Liver (tissue), 9 donors: Measurements from ENCODE around the gene ADORA2A. TPM values are rescaled to one million over a fixed set of nuclear protein-coding genes. Genes with fewer than 3 reads are reported as not detected.

Experiments used
- DNase-seq: peaks from one replicate; pipeline ENCODE4 v3.0.0-alpha.2; 2017; ENCODE audit warnings: low spot score
- H3K27ac ChIP-seq, 2 donors: one replicate each; pipeline ENCODE4 v1.7.0; 2013; ENCODE audit warnings: inconsistent platforms in 2 of 2, low read length in 2 of 2, control low read depth in 1 of 2, low read depth in 1 of 2, mild to moderate bottlenecking in 1 of 2
- H3K27me3 ChIP-seq, 4 donors: one replicate each; pipeline versions ENCODE4 v1.6.1 to v1.7.0; 2013; ENCODE audit warnings: low read length in 3 of 4, inconsistent platforms in 1 of 4, mild to moderate bottlenecking in 1 of 4, moderate library complexity in 1 of 4; ENCODE audit not compliant: control insufficient read depth in 4 of 4, insufficient read depth in 4 of 4
- H3K36me3 ChIP-seq, 4 donors: one replicate each; pipeline versions ENCODE4 v1.6.1 to v1.7.0; 2013; ENCODE audit warnings: low read length in 3 of 4, mild to moderate bottlenecking in 3 of 4, low read depth in 1 of 4, moderate library complexity in 1 of 4; ENCODE audit not compliant: control insufficient read depth in 4 of 4, insufficient read depth in 3 of 4
- H3K4me1 ChIP-seq, 4 donors: one replicate each; pipeline versions ENCODE4 v1.6.1 to v1.7.0; 2013; ENCODE audit warnings: low read length in 3 of 4, mild to moderate bottlenecking in 3 of 4, moderate library complexity in 1 of 4; ENCODE audit not compliant: control insufficient read depth in 4 of 4, insufficient read depth in 4 of 4
- H3K4me3 ChIP-seq, 3 donors: one replicate each; pipeline versions ENCODE4 v1.6.1 to v1.7.0; 2013; ENCODE audit warnings: low read length in 3 of 3, control low read depth in 1 of 3, low read depth in 1 of 3, mild to moderate bottlenecking in 1 of 3
- H3K9ac ChIP-seq, 2 donors: one replicate each; pipeline ENCODE4 v1.7.0; 2013; ENCODE audit warnings: low read length in 2 of 2, mild to moderate bottlenecking in 2 of 2, moderate library complexity in 2 of 2, control low read depth in 1 of 2, low read depth in 1 of 2
- H3K9me3 ChIP-seq, 4 donors: one replicate each; pipeline versions ENCODE4 v1.6.1 to v1.7.0; 2013; ENCODE audit warnings: low read length in 3 of 4; ENCODE audit not compliant: control insufficient read depth in 4 of 4
- ATF3 ChIP-seq: IDR thresholded peaks from 2 replicates; pipeline ENCODE4 v1.6.1; 2016; ENCODE audit warnings: antibody characterized with exemption
- EGR1 ChIP-seq, 2 donors: IDR thresholded peaks; 2 replicates each; pipeline ENCODE4 v1.6.1; 2016 to 2018; ENCODE audit warnings: antibody characterized with exemption in 2 of 2, low read depth in 2 of 2
- FOXA1 ChIP-seq: IDR thresholded peaks from 2 replicates; pipeline ENCODE4 v1.6.1; 2016; ENCODE audit warnings: antibody characterized with exemption
- FOXA2 ChIP-seq: IDR thresholded peaks from 2 replicates; pipeline ENCODE4 v1.6.1; 2016; ENCODE audit warnings: antibody characterized with exemption
- GABPA ChIP-seq, 2 donors: IDR thresholded peaks in 1 of 2; conservative IDR thresholded peaks in 1 of 2; 2 replicates each; pipeline ENCODE4 v1.6.1; 2016; ENCODE audit warnings: antibody characterized with exemption in 2 of 2, mild to moderate bottlenecking in 1 of 2, moderate library complexity in 1 of 2
- HNF4A ChIP-seq, 2 donors: conservative IDR thresholded peaks; 2 replicates each; pipeline ENCODE4 v1.6.1; 2016; ENCODE audit warnings: antibody characterized with exemption in 2 of 2, mild to moderate bottlenecking in 2 of 2
- HNF4G ChIP-seq: IDR thresholded peaks from 2 replicates; pipeline ENCODE4 v1.6.1; 2016; ENCODE audit warnings: antibody characterized with exemption
- JUND ChIP-seq, 2 donors: IDR thresholded peaks; 2 replicates each; pipeline ENCODE4 v1.6.1; 2016; ENCODE audit warnings: antibody characterized with exemption in 2 of 2
- NR2F2 ChIP-seq: IDR thresholded peaks from 2 replicates; pipeline ENCODE4 v1.6.1; 2016; ENCODE audit warnings: antibody characterized with exemption
- RAD21 ChIP-seq, 2 donors: IDR thresholded peaks; 2 replicates each; pipeline ENCODE4 v1.6.1; 2016; ENCODE audit warnings: antibody characterized with exemption in 2 of 2, mild to moderate bottlenecking in 2 of 2
- RXRA ChIP-seq, 2 donors: IDR thresholded peaks; 2 replicates each; pipeline ENCODE4 v1.6.1; 2017 to 2018; ENCODE audit warnings: antibody characterized with exemption in 2 of 2, mild to moderate bottlenecking in 1 of 2
- SP1 ChIP-seq: IDR thresholded peaks from 2 replicates; pipeline ENCODE4 v1.6.1; 2018; ENCODE audit warnings: antibody characterized with exemption, mild to moderate bottlenecking
- TAF1 ChIP-seq: conservative IDR thresholded peaks from 2 replicates; pipeline ENCODE4 v1.6.1; 2016; ENCODE audit warnings: antibody characterized with exemption, mild to moderate bottlenecking
- YY1 ChIP-seq: IDR thresholded peaks from 2 replicates; pipeline ENCODE4 v1.6.1; 2016; ENCODE audit warnings: antibody characterized with exemption, mild to moderate bottlenecking
- ZBTB33 ChIP-seq: IDR thresholded peaks from 2 replicates; pipeline ENCODE4 v1.6.1; 2016; ENCODE audit warnings: antibody characterized with exemption
- WGBS: extraction: QIAGEN DNeasy Blood & Tissue Kit; methylation state at CpG from one replicate; pipeline ENCODE4 v1.1.7; 2013; 5-methylcytosine and 5-hydroxymethylcytosine counted together
- polyA plus RNA-seq, 2 donors: library from polyadenylated mRNA; stranded (reverse) in 1 of 2; unstranded in 1 of 2; fragments of 200-250 nt in 1 of 2; fragments of >200 nt in 1 of 2; fragmentation: Nextera tagmentation in 1 of 2; extraction: Ambion mirVana in 1 of 2; gene quantifications; one replicate each; pipeline versions ENCODE4 v1.2.1 to v1.2.3, GENCODE V29; 2013 to 2015
- total RNA-seq, 2 donors: library from RNA; depleted of rRNA; stranded (reverse); fragments of >200 nt; gene quantifications; one replicate each; pipeline ENCODE4 v1.2.3, GENCODE V29; 2014
- TF ChIP-seq, protein P1 (sequence below): IDR thresholded peaks from 2 replicates; pipeline ENCODE4 v1.6.1; 2016; ENCODE audit warnings: antibody characterized with exemption
- TF ChIP-seq, protein P2 (sequence below): IDR thresholded peaks from 2 replicates; pipeline ENCODE4 v1.6.1; 2016; ENCODE audit warnings: antibody characterized with exemption, mild to moderate bottlenecking
- TF ChIP-seq, protein P3 (sequence below): fragments of 150-350 bp; IDR thresholded peaks from 2 replicates; pipeline ENCODE4 v1.5.1; 2017; ENCODE audit warnings: improper control_type of control experiment, low read depth, low read length; ENCODE audit not compliant: missing input control
- donor health status: healthy.
- donor health status: healthy.
- donor health status: healthy.
- donor health status: healthy.
- donor health status: healthy.

The ADORA2A gene
- total and polyA plus RNA-seq, 4 donors: 3.4 to 5.4 (median 3.9) TPM

GRCh38 chr22:24419475-24419850 lies 7.9 kb upstream of the ADORA2A start:
- no peaks in the 10 kb centered on the region for H3K27me3 ChIP-seq
- H3K4me3 ChIP-seq: no peak overlapping the region
- H3K36me3 ChIP-seq: peaks cover 0 to 25% (median 16%) of the 10 kb centered on the region in 4 donors
- no peak for TF ChIP-seq ATF3
- TF ChIP-seq HNF4A (conservative IDR thresholded peaks at IDR 0.05): no peak
- no peak for TF ChIP-seq GABPA (IDR thresholded peaks at IDR 0.05 in 1 of 2, conservative IDR thresholded peaks at IDR 0.05 in 1 of 2)
- no peak for TF ChIP-seq RAD21 (IDR thresholded peaks at IDR 0.05)
- no peak overlapping the region for H3K27ac ChIP-seq
- H3K4me1 ChIP-seq: peaks cover 4 to 10% (median 8%) of the 10 kb centered on the region in 4 donors
- no peaks in the 10 kb centered on the region for H3K9me3 ChIP-seq
- DNase-seq: no peak
- no peak overlapping the region for H3K9ac ChIP-seq
- 71% methylated on average over 7 of the region's 7 CpGs for WGBS

GRCh38 chr22:24420072-24420976 lies 7.1 kb upstream of the ADORA2A start:
- WGBS: 45% methylated on average over 18 of the region's 18 CpGs
- Histone ChIP-seq H3K36me3 (peaks cover 0 to 17% (median 9%) of the 10 kb centered on the region in 4 donors), H3K9ac (peak overlapping the region in 1 of 2 donors; percentile 21), H3K4me3 (no peak overlapping the region), H3K4me1 (peaks cover 4 to 14% (median 11%) of the 10 kb centered on the region in 4 donors), H3K9me3 (no peaks in the 10 kb centered on the region), H3K27ac (no peak overlapping the region), H3K27me3 (no peaks in the 10 kb centered on the region)
- TF ChIP-seq ATF3: no peak
- TF ChIP-seq RAD21 (IDR thresholded peaks at IDR 0.05): peak in 1 of 2 donors; percentile 24
- peak; percentile 83 for TF ChIP-seq NR2F2
- TF ChIP-seq TAF1: no peak
- no peak for TF ChIP-seq EGR1 (IDR thresholded peaks at IDR 0.05; ENCODE audit: low read depth in 2 of 2)
- no peak for DNase-seq

DNA sequence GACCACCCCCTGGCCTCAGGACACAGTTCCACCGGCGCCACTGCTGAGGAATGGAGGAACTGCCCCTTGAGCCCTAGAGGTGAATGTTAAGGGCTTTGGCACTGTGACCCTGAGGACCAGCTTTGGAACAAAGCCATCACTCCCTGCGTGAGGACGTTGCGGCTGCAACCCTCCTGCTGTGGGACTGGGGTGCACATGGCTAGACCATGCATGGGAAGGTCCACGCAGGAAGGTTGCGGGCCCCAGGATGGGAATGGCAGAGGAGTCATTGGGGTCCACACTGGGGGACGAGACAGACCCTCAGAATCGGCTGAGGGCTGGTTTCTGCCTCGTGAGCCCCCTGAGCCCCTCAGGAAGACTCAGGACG lies 6.4 kb upstream of the ADORA2A start:
- Histone ChIP-seq H3K4me3 (no peak overlapping the region), H3K27me3 (no peaks in the 10 kb centered on the region), H3K27ac (no peak overlapping the region), H3K4me1 (peaks cover 4 to 18% (median 11%) of the 10 kb centered on the region in 4 donors), H3K9ac (no peak overlapping the region), H3K9me3 (no peaks in the 10 kb centered on the region), H3K36me3 (peaks cover 0 to 12% (median 6%) of the 10 kb centered on the region in 4 donors)
- DNase-seq: no peak
- WGBS: 57% methylated on average over 11 of the region's 11 CpGs
- TF ChIP-seq YY1: no peak
- TF ChIP-seq SP1: no peak
- no peak for TF ChIP-seq NR2F2
- no peak for TF ChIP-seq RAD21 (IDR thresholded peaks at IDR 0.05)
- TF ChIP-seq, protein P1, sequence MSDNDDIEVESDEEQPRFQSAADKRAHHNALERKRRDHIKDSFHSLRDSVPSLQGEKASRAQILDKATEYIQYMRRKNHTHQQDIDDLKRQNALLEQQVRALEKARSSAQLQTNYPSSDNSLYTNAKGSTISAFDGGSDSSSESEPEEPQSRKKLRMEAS: no peak
- TF ChIP-seq RXRA (IDR thresholded peaks at IDR 0.05): no peak
- TF ChIP-seq FOXA1: no peak
- TF ChIP-seq ATF3: no peak
- TF ChIP-seq, protein P2, sequence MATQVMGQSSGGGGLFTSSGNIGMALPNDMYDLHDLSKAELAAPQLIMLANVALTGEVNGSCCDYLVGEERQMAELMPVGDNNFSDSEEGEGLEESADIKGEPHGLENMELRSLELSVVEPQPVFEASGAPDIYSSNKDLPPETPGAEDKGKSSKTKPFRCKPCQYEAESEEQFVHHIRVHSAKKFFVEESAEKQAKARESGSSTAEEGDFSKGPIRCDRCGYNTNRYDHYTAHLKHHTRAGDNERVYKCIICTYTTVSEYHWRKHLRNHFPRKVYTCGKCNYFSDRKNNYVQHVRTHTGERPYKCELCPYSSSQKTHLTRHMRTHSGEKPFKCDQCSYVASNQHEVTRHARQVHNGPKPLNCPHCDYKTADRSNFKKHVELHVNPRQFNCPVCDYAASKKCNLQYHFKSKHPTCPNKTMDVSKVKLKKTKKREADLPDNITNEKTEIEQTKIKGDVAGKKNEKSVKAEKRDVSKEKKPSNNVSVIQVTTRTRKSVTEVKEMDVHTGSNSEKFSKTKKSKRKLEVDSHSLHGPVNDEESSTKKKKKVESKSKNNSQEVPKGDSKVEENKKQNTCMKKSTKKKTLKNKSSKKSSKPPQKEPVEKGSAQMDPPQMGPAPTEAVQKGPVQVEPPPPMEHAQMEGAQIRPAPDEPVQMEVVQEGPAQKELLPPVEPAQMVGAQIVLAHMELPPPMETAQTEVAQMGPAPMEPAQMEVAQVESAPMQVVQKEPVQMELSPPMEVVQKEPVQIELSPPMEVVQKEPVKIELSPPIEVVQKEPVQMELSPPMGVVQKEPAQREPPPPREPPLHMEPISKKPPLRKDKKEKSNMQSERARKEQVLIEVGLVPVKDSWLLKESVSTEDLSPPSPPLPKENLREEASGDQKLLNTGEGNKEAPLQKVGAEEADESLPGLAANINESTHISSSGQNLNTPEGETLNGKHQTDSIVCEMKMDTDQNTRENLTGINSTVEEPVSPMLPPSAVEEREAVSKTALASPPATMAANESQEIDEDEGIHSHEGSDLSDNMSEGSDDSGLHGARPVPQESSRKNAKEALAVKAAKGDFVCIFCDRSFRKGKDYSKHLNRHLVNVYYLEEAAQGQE: no peak
- TF ChIP-seq HNF4A (conservative IDR thresholded peaks at IDR 0.05): no peak
- TF ChIP-seq JUND (IDR thresholded peaks at IDR 0.05): no peak
- TF ChIP-seq EGR1 (IDR thresholded peaks at IDR 0.05; ENCODE audit: low read depth in 2 of 2): no peak
- TF ChIP-seq GABPA (IDR thresholded peaks at IDR 0.05 in 1 of 2, conservative IDR thresholded peaks at IDR 0.05 in 1 of 2): no peak
- TF ChIP-seq, protein P3, sequence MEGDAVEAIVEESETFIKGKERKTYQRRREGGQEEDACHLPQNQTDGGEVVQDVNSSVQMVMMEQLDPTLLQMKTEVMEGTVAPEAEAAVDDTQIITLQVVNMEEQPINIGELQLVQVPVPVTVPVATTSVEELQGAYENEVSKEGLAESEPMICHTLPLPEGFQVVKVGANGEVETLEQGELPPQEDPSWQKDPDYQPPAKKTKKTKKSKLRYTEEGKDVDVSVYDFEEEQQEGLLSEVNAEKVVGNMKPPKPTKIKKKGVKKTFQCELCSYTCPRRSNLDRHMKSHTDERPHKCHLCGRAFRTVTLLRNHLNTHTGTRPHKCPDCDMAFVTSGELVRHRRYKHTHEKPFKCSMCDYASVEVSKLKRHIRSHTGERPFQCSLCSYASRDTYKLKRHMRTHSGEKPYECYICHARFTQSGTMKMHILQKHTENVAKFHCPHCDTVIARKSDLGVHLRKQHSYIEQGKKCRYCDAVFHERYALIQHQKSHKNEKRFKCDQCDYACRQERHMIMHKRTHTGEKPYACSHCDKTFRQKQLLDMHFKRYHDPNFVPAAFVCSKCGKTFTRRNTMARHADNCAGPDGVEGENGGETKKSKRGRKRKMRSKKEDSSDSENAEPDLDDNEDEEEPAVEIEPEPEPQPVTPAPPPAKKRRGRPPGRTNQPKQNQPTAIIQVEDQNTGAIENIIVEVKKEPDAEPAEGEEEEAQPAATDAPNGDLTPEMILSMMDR: no peak
- TF ChIP-seq FOXA2: no peak
- no peak for TF ChIP-seq ZBTB33
- no peak for TF ChIP-seq HNF4G
